ENCODE measurements around the gene CACNB2.
A peak's percentile ranks its signal among the peaks of the same experiment; 100 is the strongest.

CACNB2 gene

GRCh38 chr10:18469125-18469524 lies 328.9 kb downstream of the CACNB2 start:
- no peak for DNase-seq

- peak; percentile 5 to 12 for DNase-seq
Measured at GRCh38 chr10:18472977-18473376, 332.8 kb downstream of the CACNB2 start.

- DNase-seq, result no peak
Measured at GRCh38 chr10:18473424-18474117, 333.3 kb downstream of the CACNB2 start.

- DNase-seq, result no peak
Measured at GRCh38 chr10:18474118-18474455, 333.9 kb downstream of the CACNB2 start.

- no peak for DNase-seq
Measured at GRCh38 chr10:18476076-18476647, 335.9 kb downstream of the CACNB2 start.

DNA sequence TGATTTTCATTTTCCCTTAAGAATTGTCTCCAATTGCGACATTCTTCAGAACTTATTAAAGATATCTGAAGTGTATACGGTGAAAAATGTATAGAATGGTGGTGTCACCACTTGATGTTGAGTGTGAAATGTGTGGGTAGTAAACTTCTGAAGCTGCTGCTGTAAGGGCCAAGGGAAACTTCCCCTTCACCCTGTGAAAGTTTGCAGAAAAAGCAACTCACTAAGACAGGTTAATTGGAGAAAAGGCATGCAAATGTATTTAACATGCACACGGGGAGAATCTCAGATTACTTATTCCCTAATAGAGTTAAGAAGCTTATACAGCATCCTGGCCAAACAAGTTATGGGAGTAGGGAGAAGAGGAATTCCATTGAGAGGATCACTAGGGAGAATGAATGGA lies 338.1 kb downstream of the CACNB2 start:
- no peak for DNase-seq

DNA sequence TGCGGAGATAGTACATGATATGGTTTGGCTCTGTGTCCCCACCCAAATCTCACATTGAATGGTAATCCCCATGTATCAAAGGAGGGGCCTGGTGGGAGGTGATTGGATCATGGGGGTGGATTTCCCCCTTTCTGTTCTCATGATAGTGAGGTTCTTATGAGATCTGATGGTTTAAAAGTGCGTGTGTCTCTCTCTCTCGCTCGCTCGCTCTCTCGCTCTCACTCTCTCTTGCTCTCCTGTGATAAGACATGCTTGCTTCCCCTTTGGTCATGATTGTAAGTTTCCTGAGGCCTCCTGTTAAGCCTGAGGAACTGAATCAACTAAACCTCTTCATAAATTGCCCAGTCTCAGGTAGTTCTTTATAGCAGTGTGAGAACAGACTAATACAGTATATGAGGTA lies 339.3 kb downstream of the CACNB2 start:
- no peak for DNase-seq

DNA sequence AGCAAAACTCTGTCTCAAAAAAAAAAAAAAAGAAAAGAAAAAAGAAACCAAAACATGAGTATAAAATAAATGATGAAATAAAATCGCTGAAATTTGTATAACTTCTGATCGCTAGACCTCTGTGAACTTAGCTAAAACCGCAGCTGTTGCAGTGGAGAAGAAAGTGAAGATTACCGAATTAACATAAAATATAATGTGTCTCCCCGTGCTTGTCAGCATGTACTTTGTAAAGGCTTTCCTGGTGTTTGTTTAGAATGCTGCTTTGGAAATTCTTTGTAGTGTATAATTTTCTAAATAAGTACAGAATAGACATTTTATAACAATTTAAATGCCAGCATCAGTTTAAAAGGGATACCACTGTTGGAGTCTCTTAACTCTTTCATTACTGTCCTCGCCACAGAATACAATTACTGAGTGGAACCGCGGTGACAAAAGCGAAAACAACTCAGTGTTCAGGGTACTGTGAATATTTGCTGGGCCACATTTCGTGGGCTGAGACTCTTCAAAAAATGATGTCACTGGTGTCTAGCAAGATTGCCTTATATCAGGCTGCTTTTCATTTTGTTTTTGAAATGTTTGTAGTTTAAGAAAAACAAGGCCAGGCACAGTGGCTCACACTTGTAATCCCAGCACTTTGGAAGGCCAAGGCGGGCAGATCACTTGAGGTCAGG lies 343.4 kb downstream of the CACNB2 start:
- DNase-seq, result no peak

DNA sequence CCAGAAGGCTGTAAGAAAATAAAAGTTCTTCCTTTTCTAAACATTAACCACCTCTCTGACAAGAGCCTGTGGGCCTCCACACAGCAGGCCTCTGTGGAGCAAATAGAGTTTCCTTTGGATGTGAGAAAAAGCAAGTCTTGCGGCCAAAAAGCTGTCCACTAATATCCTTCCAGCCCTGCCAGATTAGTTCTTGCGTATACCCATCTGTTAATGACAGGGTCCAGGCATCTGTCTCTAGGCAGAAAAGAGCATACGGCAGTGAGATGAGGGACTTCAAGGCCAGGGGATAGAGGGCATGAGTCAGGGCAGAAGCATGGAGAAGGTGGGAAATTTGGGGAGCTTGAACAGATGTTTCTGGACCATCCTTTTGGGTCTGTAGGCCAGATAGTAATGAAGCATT lies 346.2 kb downstream of the CACNB2 start:
- DNase-seq, result no peak

- DNase-seq, result no peak
Measured at GRCh38 chr10:18490755-18491154, 350.5 kb downstream of the CACNB2 start.

DNA sequence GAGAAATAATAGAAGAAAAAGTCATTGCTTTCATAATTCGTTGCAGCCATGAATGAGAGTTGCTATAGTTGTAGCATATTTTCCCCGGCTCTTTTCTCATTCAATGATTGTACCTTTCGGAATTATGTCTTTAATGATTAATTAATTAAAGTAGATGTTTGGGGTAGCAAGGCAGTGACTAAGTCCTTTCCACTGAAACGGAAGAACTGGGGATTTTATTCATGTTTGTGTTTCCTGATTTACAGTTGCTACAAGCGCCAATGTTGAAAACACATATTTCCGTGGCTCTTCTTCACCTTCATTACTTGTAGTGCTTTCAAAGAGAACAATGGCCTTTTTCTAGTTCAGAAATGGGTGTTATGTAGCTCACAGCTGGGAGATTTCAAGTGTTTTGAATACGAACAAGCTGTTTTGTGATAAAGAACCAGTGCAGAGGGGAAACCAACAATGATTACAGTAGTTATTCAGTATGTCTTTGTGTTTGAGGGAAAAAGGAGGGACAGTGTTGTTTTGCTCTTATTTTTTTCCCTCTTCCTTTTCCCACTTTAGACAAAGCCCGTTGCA lies 357.7 kb downstream of the CACNB2 start:
- DNase-seq, result no peak

- no peak for DNase-seq
Measured at GRCh38 chr10:18498998-18499397, 358.8 kb downstream of the CACNB2 start.

DNA sequence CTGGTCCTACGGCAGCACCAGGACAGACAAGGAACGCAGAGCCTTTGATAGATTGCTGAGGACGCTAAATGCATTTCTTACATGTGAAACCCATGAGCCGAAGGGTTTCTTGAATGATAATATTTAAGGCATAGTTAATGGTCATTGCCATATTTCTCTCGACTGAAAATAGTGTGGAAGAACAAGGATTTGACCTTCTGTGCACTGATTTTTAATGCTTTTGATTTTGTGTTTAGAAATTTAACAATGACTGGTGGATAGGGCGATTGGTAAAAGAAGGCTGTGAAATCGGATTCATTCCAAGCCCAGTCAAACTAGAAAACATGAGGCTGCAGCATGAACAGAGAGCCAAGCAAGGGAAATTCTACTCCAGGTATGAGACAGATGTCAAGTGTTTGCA lies 360.4 kb downstream of the CACNB2 start:
- no peak for DNase-seq

GRCh38 chr10:18501198-18501597 lies 361.0 kb downstream of the CACNB2 start:
- no peak for DNase-seq

- DNase-seq, result no peak
Measured at GRCh38 chr10:18501629-18502028, 361.4 kb downstream of the CACNB2 start.

GRCh38 chr10:18504161-18504560 lies 363.9 kb downstream of the CACNB2 start:
- DNase-seq, result no peak

DNA sequence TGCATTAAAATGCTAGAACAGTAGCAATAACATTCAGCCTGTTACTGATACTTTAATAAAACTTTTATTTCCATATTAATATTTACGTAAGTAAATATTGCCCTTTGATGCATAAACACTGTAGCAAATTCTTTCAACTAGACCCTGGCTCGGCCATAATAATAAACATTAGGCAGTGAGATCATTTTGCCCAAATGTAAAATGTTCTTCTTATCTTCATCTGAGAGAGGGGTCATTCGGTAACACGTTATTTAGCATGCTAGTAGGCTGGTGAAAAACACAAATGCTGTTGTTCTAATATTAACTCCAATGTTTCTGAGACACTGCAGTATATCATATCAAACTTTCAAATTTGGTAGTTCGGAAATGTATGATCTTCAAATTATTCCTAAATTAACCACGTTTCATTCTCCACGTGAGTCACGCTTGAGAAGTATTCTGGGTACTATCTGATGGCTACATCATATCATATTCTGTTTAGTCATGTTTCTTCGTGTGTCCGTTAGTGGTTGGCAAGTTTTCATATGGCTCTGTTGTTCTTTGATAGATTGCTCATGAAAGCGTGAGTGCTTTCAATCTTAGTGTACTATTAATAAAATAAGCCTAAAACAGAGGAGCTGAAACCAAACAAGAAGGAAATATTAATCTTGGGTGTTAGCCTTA lies 365.4 kb downstream of the CACNB2 start:
- DNase-seq, result no peak

DNA sequence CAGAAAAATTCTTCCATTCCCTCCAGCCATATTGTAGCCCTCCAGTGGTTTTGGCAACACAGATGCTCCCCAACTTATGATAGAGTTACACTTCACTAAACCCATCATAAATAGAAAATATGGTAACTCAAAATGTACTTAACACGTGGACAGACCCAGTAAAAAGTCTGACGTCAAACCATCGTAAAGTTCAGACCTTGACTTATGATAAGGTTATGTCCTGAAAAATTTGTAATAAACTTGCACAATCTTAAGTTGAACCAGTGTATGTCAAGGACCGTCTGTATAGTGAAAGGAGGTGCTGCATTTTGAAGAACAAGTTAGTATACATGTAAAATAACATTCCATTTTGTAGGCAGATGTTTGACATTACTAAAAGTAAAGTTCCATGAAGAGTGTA lies 368.4 kb downstream of the CACNB2 start:
- no peak for DNase-seq

GRCh38 chr10:18514537-18514936 lies 374.3 kb downstream of the CACNB2 start:
- DNase-seq, result no peak

DNA sequence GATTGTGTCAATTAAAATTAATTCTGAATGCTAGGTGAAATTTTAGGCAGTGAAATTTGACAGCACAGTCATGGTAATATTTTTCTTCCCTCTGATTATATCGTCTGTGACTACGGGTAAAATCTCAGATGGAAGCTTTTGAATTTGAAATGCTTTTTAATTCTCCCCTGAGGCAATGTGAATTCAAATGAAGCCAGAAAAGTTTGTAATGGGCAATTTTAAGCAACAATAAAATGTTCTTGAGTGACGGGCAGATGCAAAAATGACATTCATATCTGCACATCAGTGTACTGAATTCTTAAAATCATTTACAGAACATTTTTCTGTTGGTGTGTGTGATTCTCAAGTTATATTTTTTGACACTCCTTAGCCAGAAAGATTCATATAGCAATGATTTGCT lies 376.6 kb downstream of the CACNB2 start:
- DNase-seq, result no peak

DNA sequence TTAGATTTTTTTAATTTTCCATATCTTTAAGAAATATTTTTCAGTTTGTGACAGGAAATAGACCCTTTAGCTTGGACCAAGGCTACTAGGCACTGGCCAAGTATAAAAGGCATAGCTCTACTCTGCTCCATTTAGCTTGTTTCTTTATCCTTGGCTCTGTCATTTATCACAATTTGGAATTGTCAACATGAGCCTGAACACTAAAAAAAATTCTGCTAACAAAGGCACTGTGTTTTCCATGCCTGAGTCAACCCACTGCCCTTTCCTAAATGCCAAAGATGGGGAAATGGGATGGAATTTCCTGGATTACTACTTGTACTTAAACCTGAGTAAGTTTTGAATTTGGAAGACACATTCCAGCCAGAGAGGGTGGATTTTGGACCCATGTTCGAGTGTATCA lies 382.8 kb downstream of the CACNB2 start:
- DNase-seq, result no peak

- DNase-seq, result no peak
Measured at GRCh38 chr10:18523858-18524257, 383.6 kb downstream of the CACNB2 start.

GRCh38 chr10:18527687-18528086 lies 387.5 kb downstream of the CACNB2 start:
- DNase-seq, result no peak

- DNase-seq, result no peak
Measured at GRCh38 chr10:18528292-18528691, 388.1 kb downstream of the CACNB2 start.
